Transverse colon (tissue), 3 donors: ENCODE data around the gene ARL6IP1.

Source experiments
- CTCF ChIP-seq, 5 experiments: fragments of 200-600 bp in 3 of 5; fragments of 450-650 bp in 2 of 5; sonication (generic) in 3 of 5; IDR thresholded peaks; 1 replicate in 2 of 5; 2 replicates in 3 of 5; pipeline ENCODE4 v1.5.1; 2016 to 2017; ENCODE audit warnings: antibody characterized with exemption in 5 of 5, inconsistent platforms in 3 of 5, mild to moderate bottlenecking in 2 of 5, moderate library complexity in 1 of 5
- EP300 ChIP-seq: sonication (generic); formaldehyde crosslinking; IDR thresholded peaks from one replicate; pipeline ENCODE4 v1.6.1; 2017; ENCODE audit warnings: antibody characterized with exemption, low read depth
- POLR2A ChIP-seq: fragments of 450-650 bp; IDR thresholded peaks from one replicate; pipeline ENCODE4 v1.6.1; 2016; ENCODE audit warnings: antibody characterized with exemption, mild to moderate bottlenecking, moderate library complexity

- TF ChIP-seq CTCF (IDR thresholded peaks at IDR 0.05) (no peak), EP300 (no peak), POLR2A (no peak)
Observed at GRCh38 chr16:18800775-18801144, 589 bp downstream of the ARL6IP1 start.
